Adrenal gland (tissue), 5 donors: ENCODE measurements around the gene HSPA12A.

ENCODE experiments used
- POLR2A ChIP-seq, 2 donors: fragments of 450-650 bp; IDR thresholded peaks; one replicate each; pipeline ENCODE4 v1.6.1; 2017; ENCODE audit warnings: antibody characterized with exemption in 2 of 2, mild to moderate bottlenecking in 2 of 2, moderate library complexity in 1 of 2
- TF ChIP-seq, protein P1 (sequence below), 6 experiments: fragments of 450-650 bp in 4 of 6; fragments of 200-600 bp in 2 of 6; sonication (generic) in 1 of 6; IDR thresholded peaks; 1 replicate in 5 of 6; 2 replicates in 1 of 6; pipeline versions ENCODE4 v1.5.1 to v1.8.0; 2016 to 2021; ENCODE audit warnings: antibody characterized with exemption in 6 of 6, mild to moderate bottlenecking in 2 of 6, moderate library complexity in 1 of 6
- donor health status: DM: no; HTN: no; CAD: no.

DNA sequence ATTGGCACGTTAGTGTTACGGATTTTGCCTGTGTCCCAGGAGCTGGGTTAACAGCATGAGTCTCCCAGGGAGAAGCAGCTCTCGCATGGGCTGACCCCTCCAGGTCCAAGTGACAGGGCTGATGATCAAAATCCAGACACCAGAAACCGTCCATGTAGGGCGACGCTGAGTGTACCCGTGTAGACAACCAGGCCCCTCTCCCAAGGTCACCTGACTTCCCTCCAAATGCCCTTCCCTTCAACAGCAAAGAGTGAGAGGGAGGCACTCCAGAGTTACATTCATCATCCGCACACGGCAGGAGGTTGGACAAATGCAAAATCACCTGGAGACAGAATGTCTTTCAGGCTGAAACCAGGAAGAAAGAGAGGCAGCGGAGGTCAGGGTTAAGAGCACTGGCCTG, 14.9 kb upstream of the HSPA12A start:
- TF ChIP-seq, protein P1, sequence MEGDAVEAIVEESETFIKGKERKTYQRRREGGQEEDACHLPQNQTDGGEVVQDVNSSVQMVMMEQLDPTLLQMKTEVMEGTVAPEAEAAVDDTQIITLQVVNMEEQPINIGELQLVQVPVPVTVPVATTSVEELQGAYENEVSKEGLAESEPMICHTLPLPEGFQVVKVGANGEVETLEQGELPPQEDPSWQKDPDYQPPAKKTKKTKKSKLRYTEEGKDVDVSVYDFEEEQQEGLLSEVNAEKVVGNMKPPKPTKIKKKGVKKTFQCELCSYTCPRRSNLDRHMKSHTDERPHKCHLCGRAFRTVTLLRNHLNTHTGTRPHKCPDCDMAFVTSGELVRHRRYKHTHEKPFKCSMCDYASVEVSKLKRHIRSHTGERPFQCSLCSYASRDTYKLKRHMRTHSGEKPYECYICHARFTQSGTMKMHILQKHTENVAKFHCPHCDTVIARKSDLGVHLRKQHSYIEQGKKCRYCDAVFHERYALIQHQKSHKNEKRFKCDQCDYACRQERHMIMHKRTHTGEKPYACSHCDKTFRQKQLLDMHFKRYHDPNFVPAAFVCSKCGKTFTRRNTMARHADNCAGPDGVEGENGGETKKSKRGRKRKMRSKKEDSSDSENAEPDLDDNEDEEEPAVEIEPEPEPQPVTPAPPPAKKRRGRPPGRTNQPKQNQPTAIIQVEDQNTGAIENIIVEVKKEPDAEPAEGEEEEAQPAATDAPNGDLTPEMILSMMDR (IDR thresholded peaks at IDR 0.05): no peak
- no peak for TF ChIP-seq POLR2A (IDR thresholded peaks at IDR 0.05)
